GM12865 (cell line): ENCODE measurements around the gene TACC3.

Source experiments
- DNase-seq: peaks from one replicate; pipeline ENCODE4 v3.0.0; 2010; ENCODE audit warnings: low read depth
- H3K4me3 ChIP-seq: 2 replicates; pipeline ENCODE4 v1.5.1; 2011; ENCODE audit warnings: mild to moderate bottlenecking, low read depth, low read length, control low read depth
- CTCF ChIP-seq: IDR thresholded peaks from 2 replicates; pipeline ENCODE4 v1.5.1; 2011; ENCODE audit warnings: low read length, control low read depth, low read depth, inconsistent platforms; ENCODE audit not compliant: insufficient read depth; ENCODE audit errors: missing control alignments

TACC3 gene

GRCh38 chr4:1789552-1789951, 68.2 kb downstream of the TACC3 start:
- no peak for TF ChIP-seq CTCF
- no peak for DNase-seq
- H3K4me3 ChIP-seq, result no peak overlapping the region

GRCh38 chr4:1790005-1790404, 68.7 kb downstream of the TACC3 start:
- no peak for DNase-seq
- H3K4me3 ChIP-seq, result no peak overlapping the region
- TF ChIP-seq CTCF, result no peak

GRCh38 chr4:1792158-1792831, 71.0 kb downstream of the TACC3 start:
- TF ChIP-seq CTCF, result no peak
- DNase-seq, result no peak
- H3K4me3 ChIP-seq, result no peak overlapping the region

GRCh38 chr4:1792832-1793495, 71.6 kb downstream of the TACC3 start, which contains the start of gene FGFR3:
TSS of gene FGFR3 (plus strand) at chr4:1793293. CDS start at chr4:1793935, 642 bp downstream.
- peak; percentile 22 for DNase-seq
- H3K4me3 ChIP-seq, result no peak within 1 kb of the TSS
- TF ChIP-seq CTCF, result no peak

- peak; percentile 16 for DNase-seq
- no peak overlapping the region for H3K4me3 ChIP-seq
- no peak for TF ChIP-seq CTCF
These were observed 72.1 kb downstream of the TACC3 start for GRCh38 chr4:1793496-1793840.

- H3K4me3 ChIP-seq, result no peak overlapping the region
- no peak for TF ChIP-seq CTCF
- no peak for DNase-seq
These were observed 72.9 kb downstream of the TACC3 start for GRCh38 chr4:1793940-1794808.
